Natural killer cell (primary cell): ENCODE data around the gene DNASE1L2. TPM values are rescaled to one million over a fixed set of nuclear protein-coding genes. Genes with fewer than 3 reads are reported as not detected.

Experiments
- ATAC-seq, 3 donors: fragments of 150-1000 bp in 2 of 3; fragments of 200-7000 bp in 1 of 3; cut with Tn5 transposase; 1 replicate in 1 of 3; 2 replicates in 2 of 3; pipeline ENCODE4 v1.10.0; 2021; ENCODE audit warnings: mild to moderate bottlenecking in 2 of 3, moderate library complexity in 2 of 3
- DNase-seq, 2 donors: peaks; one replicate each; pipeline versions ENCODE4 v3.0.0 to v3.0.0-alpha.2; 2013 to 2021; ENCODE audit warnings: mixed read lengths in 1 of 2
- H3K27ac ChIP-seq: one replicate; pipeline ENCODE4 v1.5.1; 2013; ENCODE audit warnings: mild to moderate bottlenecking, low read length
- H3K27me3 ChIP-seq: one replicate; pipeline ENCODE4 v1.6.1; 2013; ENCODE audit warnings: low read length; ENCODE audit not compliant: control insufficient read depth, insufficient read depth
- H3K36me3 ChIP-seq: one replicate; pipeline ENCODE4 v1.6.1; 2013; ENCODE audit warnings: low read length; ENCODE audit not compliant: control insufficient read depth, insufficient read depth
- H3K4me1 ChIP-seq: one replicate; pipeline ENCODE4 v1.6.1; 2013; ENCODE audit warnings: low read length; ENCODE audit not compliant: control insufficient read depth, insufficient read depth
- H3K4me3 ChIP-seq: one replicate; pipeline ENCODE4 v1.5.1; 2013; ENCODE audit warnings: low read length
- H3K9me3 ChIP-seq: one replicate; pipeline ENCODE4 v1.6.1; 2013; ENCODE audit warnings: low read length; ENCODE audit not compliant: control insufficient read depth, insufficient read depth
- H3K27ac Mint-ChIP-seq, 2 donors: one replicate each; pipeline ENCODE4 v1.8.0; 2022; ENCODE audit warnings: mild to moderate bottlenecking in 2 of 2, mixed read lengths in 2 of 2, moderate library complexity in 1 of 2
- H3K27me3 Mint-ChIP-seq, 2 donors: one replicate each; pipeline ENCODE4 v1.8.0; 2022; ENCODE audit warnings: low read depth in 2 of 2, mixed read lengths in 2 of 2
- H3K36me3 Mint-ChIP-seq: one replicate; pipeline ENCODE4 v1.8.0; 2022; ENCODE audit warnings: mixed read lengths
- H3K4me1 Mint-ChIP-seq, 2 donors: one replicate each; pipeline ENCODE4 v1.8.0; 2022; ENCODE audit warnings: mixed read lengths in 2 of 2
- H3K4me3 Mint-ChIP-seq: one replicate; pipeline ENCODE4 v1.8.0; 2022; ENCODE audit warnings: mild to moderate bottlenecking, moderate library complexity, mixed read lengths
- H3K9me3 Mint-ChIP-seq, 2 donors: one replicate each; pipeline ENCODE4 v1.8.0; 2022; ENCODE audit warnings: mixed read lengths in 2 of 2
- WGBS: methylation state at CpG from one replicate; pipeline ENCODE4 v1.1.7; 2013; ENCODE audit warnings: missing lambda C conversion rate; ENCODE audit not compliant: insufficient coverage; 5-methylcytosine and 5-hydroxymethylcytosine counted together
- intact Hi-C: fragments of 100-400 bp; cut with micrococcal nuclease; formaldehyde crosslinking; loops from one replicate; pipeline ENCODE4 v1.14.2; 2022
- total RNA-seq, 4 donors: library from RNA; stranded (reverse); fragments of 120-200 nt in 1 of 4; gene quantifications; one replicate each; pipeline versions ENCODE4 v1.2.3 to v1.2.4, GENCODE V29; 2013 to 2022
- TF ChIP-seq, protein P1 (sequence below): fragments of 200-600 bp; IDR thresholded peaks from one replicate; pipeline ENCODE4 v1.8.0; 2022; ENCODE audit warnings: antibody characterized with exemption

Gene DNASE1L2
- total RNA-seq, 3 donors from 2014 or later (not counting 1 experiment from before 2014, with no cell fraction given) = 0.19 to 1.4 (median 0.77) TPM

DNA sequence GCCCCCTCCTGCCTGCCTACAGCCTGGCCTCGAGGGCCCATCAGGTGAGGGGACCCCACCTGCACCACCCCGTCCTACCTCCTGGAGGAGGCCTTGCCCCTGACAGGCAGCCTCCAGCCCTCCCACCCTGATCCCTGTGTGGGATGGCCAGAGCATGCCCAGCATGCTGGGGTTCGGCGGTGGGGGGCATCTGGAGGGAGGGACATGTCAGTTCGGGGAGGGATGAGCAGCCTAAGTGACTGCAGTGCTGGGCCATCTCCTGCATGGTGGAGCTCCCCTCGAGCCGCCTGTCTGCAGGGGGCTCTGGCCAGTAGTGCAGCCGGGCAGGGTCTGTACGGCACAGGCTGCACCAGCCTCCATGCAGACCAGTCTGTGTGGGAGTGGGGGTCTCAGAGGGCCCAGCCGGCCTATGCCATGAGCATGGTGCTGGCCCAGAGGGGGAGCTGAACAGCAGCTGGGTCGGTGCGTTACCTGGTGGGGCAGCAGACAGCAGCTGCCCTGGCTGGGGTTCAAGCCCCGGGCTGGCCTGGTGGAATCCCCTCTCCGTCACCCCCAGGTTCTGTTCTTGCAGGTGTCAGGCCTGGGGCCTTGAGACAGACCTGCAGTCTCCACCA is 35.7 kb downstream of the DNASE1L2 start:
- 98% methylated on average over 14 of the region's 14 CpGs for WGBS
- H3K36me3 ChIP-seq = no peaks in the 10 kb centered on the region
- H3K4me1 ChIP-seq = peaks cover 23% of the 10 kb centered on the region
- no peak for ATAC-seq
- no peaks in the 10 kb centered on the region for H3K9me3 ChIP-seq
- no peak overlapping the region for H3K4me3 ChIP-seq
- Mint-ChIP-seq H3K4me3 (no peak overlapping the region), H3K36me3 (no peaks in the 10 kb centered on the region), H3K4me1 (peaks cover 10 to 31% of the 10 kb centered on the region in 2 donors), H3K27ac (no peak overlapping the region), H3K9me3 (no peaks in the 10 kb centered on the region), H3K27me3 (no peaks in the 10 kb centered on the region)
- no peak overlapping the region for H3K27ac ChIP-seq
- TF ChIP-seq, protein P1, sequence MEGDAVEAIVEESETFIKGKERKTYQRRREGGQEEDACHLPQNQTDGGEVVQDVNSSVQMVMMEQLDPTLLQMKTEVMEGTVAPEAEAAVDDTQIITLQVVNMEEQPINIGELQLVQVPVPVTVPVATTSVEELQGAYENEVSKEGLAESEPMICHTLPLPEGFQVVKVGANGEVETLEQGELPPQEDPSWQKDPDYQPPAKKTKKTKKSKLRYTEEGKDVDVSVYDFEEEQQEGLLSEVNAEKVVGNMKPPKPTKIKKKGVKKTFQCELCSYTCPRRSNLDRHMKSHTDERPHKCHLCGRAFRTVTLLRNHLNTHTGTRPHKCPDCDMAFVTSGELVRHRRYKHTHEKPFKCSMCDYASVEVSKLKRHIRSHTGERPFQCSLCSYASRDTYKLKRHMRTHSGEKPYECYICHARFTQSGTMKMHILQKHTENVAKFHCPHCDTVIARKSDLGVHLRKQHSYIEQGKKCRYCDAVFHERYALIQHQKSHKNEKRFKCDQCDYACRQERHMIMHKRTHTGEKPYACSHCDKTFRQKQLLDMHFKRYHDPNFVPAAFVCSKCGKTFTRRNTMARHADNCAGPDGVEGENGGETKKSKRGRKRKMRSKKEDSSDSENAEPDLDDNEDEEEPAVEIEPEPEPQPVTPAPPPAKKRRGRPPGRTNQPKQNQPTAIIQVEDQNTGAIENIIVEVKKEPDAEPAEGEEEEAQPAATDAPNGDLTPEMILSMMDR = no peak
- H3K27me3 ChIP-seq = no peaks in the 10 kb centered on the region
- intact Hi-C loops = no loop called here
- no peak for DNase-seq

DNA sequence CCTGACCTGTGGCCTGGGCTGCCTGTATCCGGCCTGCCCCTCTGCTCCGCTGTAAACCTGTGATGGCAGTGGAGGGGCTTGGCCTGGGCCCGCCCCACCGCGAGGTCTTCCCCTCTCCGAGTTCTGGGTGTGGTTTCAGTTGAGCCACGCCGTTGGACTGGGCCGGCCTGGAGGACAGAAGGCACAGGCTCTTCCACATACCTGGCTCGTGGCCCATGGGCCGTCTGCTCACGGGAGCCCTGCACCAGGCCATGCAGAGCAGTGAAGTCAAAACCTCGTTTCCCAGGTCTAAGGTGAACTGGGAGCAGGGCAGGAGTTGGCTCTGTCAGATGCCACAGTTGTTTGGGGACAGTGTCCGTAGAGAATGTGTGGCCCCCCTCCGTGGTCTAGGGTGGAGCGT is 37.2 kb downstream of the DNASE1L2 start:
- H3K27ac Mint-ChIP-seq = no peak overlapping the region
- H3K9me3 Mint-ChIP-seq = no peaks in the 10 kb centered on the region
- Histone ChIP-seq H3K27me3 (no peaks in the 10 kb centered on the region), H3K36me3 (no peaks in the 10 kb centered on the region), H3K4me3 (no peak overlapping the region), H3K27ac (no peak overlapping the region), H3K4me1 (peaks cover 18% of the 10 kb centered on the region), H3K9me3 (no peaks in the 10 kb centered on the region)
- no peaks in the 10 kb centered on the region for H3K27me3 Mint-ChIP-seq
- WGBS = 96% methylated on average over 16 of the region's 16 CpGs
- intact Hi-C loops = no loop called here
- peaks cover 8 to 20% of the 10 kb centered on the region in 2 donors for H3K4me1 Mint-ChIP-seq
- TF ChIP-seq, protein P1 = no peak
- DNase-seq = no peak
- no peak overlapping the region for H3K4me3 Mint-ChIP-seq
- ATAC-seq = no peak
- no peaks in the 10 kb centered on the region for H3K36me3 Mint-ChIP-seq

DNA sequence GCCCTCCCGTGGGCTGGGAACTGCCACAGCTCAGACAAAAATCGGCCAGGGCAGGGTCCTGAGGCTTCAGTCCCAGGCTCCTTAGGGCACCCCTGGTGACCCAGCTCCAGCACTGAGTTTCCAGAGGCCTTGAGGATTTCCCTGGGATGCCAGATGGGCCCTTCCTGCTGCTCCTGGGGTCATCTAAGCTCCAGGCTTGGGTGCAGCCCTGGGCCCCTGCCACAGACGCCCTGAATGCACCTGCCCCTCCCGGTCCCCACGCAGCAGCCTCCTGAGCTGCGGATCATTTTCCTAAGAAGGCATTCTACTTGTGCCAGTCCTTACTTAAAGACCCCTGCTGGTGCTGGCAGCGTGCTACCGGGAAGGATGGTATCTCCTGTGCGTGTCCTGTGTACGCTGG is 37.7 kb downstream of the DNASE1L2 start:
- WGBS = 95% methylated on average over 10 of the region's 10 CpGs
- Mint-ChIP-seq H3K9me3 (no peaks in the 10 kb centered on the region), H3K27me3 (no peaks in the 10 kb centered on the region), H3K4me1 (peaks cover 8 to 15% of the 10 kb centered on the region in 2 donors), H3K4me3 (no peak overlapping the region), H3K27ac (no peak overlapping the region), H3K36me3 (no peaks in the 10 kb centered on the region)
- peaks cover 17% of the 10 kb centered on the region for H3K4me1 ChIP-seq
- intact Hi-C loops = no loop called here
- ATAC-seq (no peak), DNase-seq (no peak)
- H3K36me3 ChIP-seq = no peaks in the 10 kb centered on the region
- TF ChIP-seq, protein P1 = no peak
- no peaks in the 10 kb centered on the region for H3K27me3 ChIP-seq
- no peak overlapping the region for H3K4me3 ChIP-seq
- H3K27ac ChIP-seq = no peak overlapping the region
- no peaks in the 10 kb centered on the region for H3K9me3 ChIP-seq
